OCI-LY1 (cell line): ENCODE data around the gene STK17A.

Source experiments
- EZH2 ChIP-seq: fragments of 200-600 bp; sonication (generic), shearing (Covaris generic); IDR thresholded peaks from 2 replicates; pipeline ENCODE4 v1.8.0; 2017; ENCODE audit warnings: borderline replicate concordance, mixed run types, mild to moderate bottlenecking, antibody characterized with exemption, low read length, moderate library complexity, mixed read lengths
- TF ChIP-seq, protein P1 (sequence below): fragments of 200-600 bp; sonication (generic), shearing (Covaris generic); IDR thresholded peaks from 2 replicates; pipeline ENCODE4 v1.5.1; 2017; ENCODE audit warnings: mild to moderate bottlenecking, antibody characterized with exemption, low read length, moderate library complexity, mixed read lengths

GRCh38 chr7:43643846-43644245, 60.9 kb downstream of the STK17A start:
- TF ChIP-seq, protein P1, sequence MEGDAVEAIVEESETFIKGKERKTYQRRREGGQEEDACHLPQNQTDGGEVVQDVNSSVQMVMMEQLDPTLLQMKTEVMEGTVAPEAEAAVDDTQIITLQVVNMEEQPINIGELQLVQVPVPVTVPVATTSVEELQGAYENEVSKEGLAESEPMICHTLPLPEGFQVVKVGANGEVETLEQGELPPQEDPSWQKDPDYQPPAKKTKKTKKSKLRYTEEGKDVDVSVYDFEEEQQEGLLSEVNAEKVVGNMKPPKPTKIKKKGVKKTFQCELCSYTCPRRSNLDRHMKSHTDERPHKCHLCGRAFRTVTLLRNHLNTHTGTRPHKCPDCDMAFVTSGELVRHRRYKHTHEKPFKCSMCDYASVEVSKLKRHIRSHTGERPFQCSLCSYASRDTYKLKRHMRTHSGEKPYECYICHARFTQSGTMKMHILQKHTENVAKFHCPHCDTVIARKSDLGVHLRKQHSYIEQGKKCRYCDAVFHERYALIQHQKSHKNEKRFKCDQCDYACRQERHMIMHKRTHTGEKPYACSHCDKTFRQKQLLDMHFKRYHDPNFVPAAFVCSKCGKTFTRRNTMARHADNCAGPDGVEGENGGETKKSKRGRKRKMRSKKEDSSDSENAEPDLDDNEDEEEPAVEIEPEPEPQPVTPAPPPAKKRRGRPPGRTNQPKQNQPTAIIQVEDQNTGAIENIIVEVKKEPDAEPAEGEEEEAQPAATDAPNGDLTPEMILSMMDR: no peak
- no peak for TF ChIP-seq EZH2
